Mesendoderm (in vitro differentiated cells): ENCODE data around the gene NAV1.
A peak's percentile ranks its signal among the peaks of the same experiment; 100 is the strongest.
"Not testable (repeated sequence)": the region's sequence is repeated elsewhere in the genome, so short reads cannot be mapped to it uniquely, and the experiment has no call there.

Experiments
- DNase-seq: peaks from one replicate; pipeline ENCODE4 v3.0.0; 2013
- H2AK5ac ChIP-seq: 2 replicates; pipeline ENCODE4 v1.6.1; 2013; ENCODE audit warnings: low read length, inconsistent platforms
- H2BK120ac ChIP-seq: 2 replicates; pipeline ENCODE4 v1.6.1; 2013; ENCODE audit warnings: low read depth, mild to moderate bottlenecking, low read length, moderate library complexity, mixed read lengths
- H2BK15ac ChIP-seq: replicated peaks from 2 replicates; pipeline ENCODE4 v1.6.1; 2013; ENCODE audit warnings: low read depth, mild to moderate bottlenecking, moderate library complexity
- H2BK5ac ChIP-seq: 2 replicates; pipeline ENCODE4 v1.6.1; 2013; ENCODE audit warnings: low read length, inconsistent platforms
- H3K18ac ChIP-seq: 2 replicates; pipeline ENCODE4 v1.6.1; 2013; ENCODE audit warnings: mild to moderate bottlenecking, low read length, mixed read lengths
- H3K23ac ChIP-seq: one replicate; pipeline ENCODE4 v1.6.1; 2013; ENCODE audit warnings: low read length
- H3K27ac ChIP-seq: 2 replicates; pipeline ENCODE4 v1.5.1; 2013; ENCODE audit warnings: low read depth, mild to moderate bottlenecking, inconsistent platforms, low read length, moderate library complexity
- H3K27me3 ChIP-seq: 2 replicates; pipeline ENCODE4 v1.6.1; 2013; ENCODE audit warnings: low read length, control low read depth, mild to moderate bottlenecking, inconsistent platforms; ENCODE audit not compliant: insufficient read depth, poor library complexity
- H3K36me3 ChIP-seq: 2 replicates; pipeline ENCODE4 v1.6.1; 2013; ENCODE audit warnings: low read length, inconsistent platforms; ENCODE audit not compliant: control insufficient read depth, insufficient read depth
- H3K4ac ChIP-seq: one replicate; pipeline ENCODE4 v1.6.1; 2013; ENCODE audit warnings: low read depth, mild to moderate bottlenecking, low read length, moderate library complexity
- H3K4me1 ChIP-seq: 2 replicates; pipeline ENCODE4 v1.6.1; 2013; ENCODE audit warnings: low read depth, low read length, inconsistent platforms; ENCODE audit not compliant: control insufficient read depth
- H3K4me2 ChIP-seq: 2 replicates; pipeline ENCODE4 v1.6.1; 2013; ENCODE audit warnings: low read length
- H3K4me3 ChIP-seq: 2 replicates; pipeline ENCODE4 v1.5.1; 2013; ENCODE audit warnings: mild to moderate bottlenecking, low read length
- H3K56ac ChIP-seq: one replicate; pipeline ENCODE4 v1.6.1; 2013; ENCODE audit warnings: low read length
- H3K79me1 ChIP-seq: 2 replicates; pipeline ENCODE4 v1.6.1; 2013; ENCODE audit warnings: low read length, inconsistent platforms
- H3K79me2 ChIP-seq: 2 replicates; pipeline ENCODE4 v1.6.1; 2013; ENCODE audit warnings: mild to moderate bottlenecking, low read length; ENCODE audit not compliant: control insufficient read depth, insufficient read depth
- H3K9ac ChIP-seq: 2 replicates; pipeline ENCODE4 v1.6.1; 2013; ENCODE audit warnings: low read length, inconsistent platforms
- H4K5ac ChIP-seq: one replicate; pipeline ENCODE4 v1.6.1; 2013; ENCODE audit warnings: low read length
- H4K8ac ChIP-seq: one replicate; pipeline ENCODE4 v1.6.1; 2013; ENCODE audit warnings: low read depth, mild to moderate bottlenecking, control low read depth, low read length, moderate library complexity
- WGBS: extraction: QIAGEN DNeasy Blood & Tissue Kit; methylation state at CpG from one replicate; pipeline ENCODE4 v1.1.7; 2013; ENCODE audit warnings: low lambda C conversion rate, missing lambda C conversion rate; ENCODE audit not compliant: insufficient coverage; ENCODE audit errors: extremely low coverage; 5-methylcytosine and 5-hydroxymethylcytosine counted together

Gene NAV1

DNA sequence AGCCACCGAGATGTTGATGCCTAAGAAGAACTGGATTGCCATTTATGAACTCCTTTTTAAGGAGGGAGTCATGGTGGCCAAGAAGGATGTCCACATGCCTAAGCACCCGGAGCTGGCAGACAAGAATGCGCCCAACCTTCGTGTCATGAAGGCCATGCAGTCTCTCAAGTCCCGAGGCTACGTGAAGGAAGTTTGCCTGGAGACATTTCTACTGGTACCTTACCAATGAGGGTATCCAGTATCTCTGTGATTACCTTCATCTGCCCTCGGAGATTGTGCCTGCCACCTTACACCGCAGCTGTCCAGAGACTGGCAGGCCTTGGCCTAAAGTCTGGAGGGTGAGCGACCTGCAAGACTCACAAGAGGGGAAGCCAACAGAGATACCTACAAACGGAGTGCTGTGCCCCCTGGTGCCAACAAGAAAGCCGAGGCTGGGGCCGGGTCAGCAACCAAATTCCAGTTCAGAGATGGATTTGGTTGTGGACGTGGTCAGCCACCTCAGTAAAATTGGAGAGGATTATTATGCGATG, 18.8 kb upstream of the NAV1 start:
- H2BK5ac ChIP-seq, H3K4me1 ChIP-seq, H3K9ac ChIP-seq, H3K27ac ChIP-seq, H3K27me3 ChIP-seq, H4K8ac ChIP-seq, H2BK15ac ChIP-seq, H3K79me2 ChIP-seq, H3K23ac ChIP-seq, H3K36me3 ChIP-seq, H3K18ac ChIP-seq, H3K4me2 ChIP-seq, H4K5ac ChIP-seq, H3K4ac ChIP-seq, H3K56ac ChIP-seq, DNase-seq, H3K4me3 ChIP-seq, H3K79me1 ChIP-seq, H2AK5ac ChIP-seq, H2BK120ac ChIP-seq: not testable (repeated sequence)
- no CpG with 5 or more reads among the region's 14 CpGs for WGBS

DNA sequence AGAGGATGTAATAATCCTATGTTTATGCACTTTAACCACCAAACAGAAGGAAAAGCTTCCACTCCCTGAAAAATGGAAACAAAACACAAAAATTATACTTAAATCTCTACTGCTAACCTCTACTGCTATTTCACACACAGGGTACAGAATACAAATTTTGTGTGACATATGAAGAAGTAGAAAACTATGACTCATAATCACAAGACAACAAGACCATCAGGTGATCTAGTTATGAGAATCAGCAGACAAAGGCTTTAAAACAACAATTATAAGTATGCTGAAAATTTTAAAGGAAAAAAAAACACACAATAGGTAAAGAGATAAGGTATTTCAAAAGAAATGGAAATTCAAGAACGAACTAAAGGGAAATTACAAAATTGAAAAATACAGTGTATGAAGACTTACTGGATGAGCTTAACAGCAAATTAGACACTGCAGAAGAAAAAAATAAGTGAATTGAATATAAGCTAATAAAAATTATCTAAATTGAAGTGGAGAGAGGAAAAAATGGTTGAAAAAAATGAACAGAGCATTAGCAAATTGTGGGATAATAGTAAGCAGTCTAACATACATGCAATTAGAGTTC, 13.6 kb upstream of the NAV1 start:
- no peak overlapping the region for H2BK15ac ChIP-seq
- H4K8ac ChIP-seq = no peak overlapping the region
- H3K27ac ChIP-seq = no peak overlapping the region
- no peak overlapping the region for H2BK120ac ChIP-seq
- H3K9ac ChIP-seq = no peak overlapping the region
- no peaks in the 10 kb centered on the region for H3K36me3 ChIP-seq
- no peak overlapping the region for H3K18ac ChIP-seq
- no peaks in the 10 kb centered on the region for H3K79me1 ChIP-seq
- H3K4me1 ChIP-seq = no peaks in the 10 kb centered on the region
- H2AK5ac ChIP-seq = no peak overlapping the region
- no peaks in the 10 kb centered on the region for H3K27me3 ChIP-seq
- no peak overlapping the region for H3K4me3 ChIP-seq
- no peak overlapping the region for H4K5ac ChIP-seq
- no peak overlapping the region for H3K4ac ChIP-seq
- DNase-seq = no peak
- no peak overlapping the region for H2BK5ac ChIP-seq
- H3K56ac ChIP-seq = no peak overlapping the region
- no peak overlapping the region for H3K4me2 ChIP-seq
- no peaks in the 10 kb centered on the region for H3K79me2 ChIP-seq
- H3K23ac ChIP-seq = no peak overlapping the region
- no CpG with 5 or more reads among the region's 1 CpG for WGBS

DNA sequence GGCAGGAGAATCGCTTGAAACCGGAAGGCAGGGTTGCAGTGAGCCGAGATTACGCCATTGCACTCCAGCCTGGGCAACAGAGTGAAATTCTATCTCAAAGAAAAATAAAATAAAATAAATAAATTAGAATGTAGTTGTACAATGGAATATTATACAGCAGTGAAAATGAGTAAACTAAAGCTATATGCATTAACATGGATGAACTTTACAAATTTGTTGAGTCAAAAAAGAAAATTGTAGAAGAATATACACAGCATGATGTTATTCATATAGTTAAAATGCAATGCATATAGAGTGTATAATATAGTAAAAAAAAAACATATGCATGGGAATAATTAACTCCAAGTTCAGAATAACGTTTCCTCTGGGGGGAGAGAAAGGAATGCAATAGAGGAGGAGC, 11.0 kb upstream of the NAV1 start:
- no CpG with 5 or more reads among the region's 5 CpGs for WGBS
- Histone ChIP-seq H3K27me3 (no peaks in the 10 kb centered on the region), H2BK120ac (no peak overlapping the region), H2BK5ac (no peak overlapping the region), H3K18ac (no peak overlapping the region), H3K27ac (no peak overlapping the region), H3K4me3 (no peak overlapping the region), H4K8ac (no peak overlapping the region), H3K4me1 (no peaks in the 10 kb centered on the region), H3K4me2 (no peak overlapping the region), H3K79me2 (no peaks in the 10 kb centered on the region), H2AK5ac (no peak overlapping the region), H4K5ac (no peak overlapping the region), H3K23ac (no peak overlapping the region), H3K9ac (no peak overlapping the region), H3K36me3 (no peaks in the 10 kb centered on the region), H2BK15ac (no peak overlapping the region), H3K79me1 (no peaks in the 10 kb centered on the region), H3K4ac (no peak overlapping the region), H3K56ac (no peak overlapping the region)
- no peak for DNase-seq

DNA sequence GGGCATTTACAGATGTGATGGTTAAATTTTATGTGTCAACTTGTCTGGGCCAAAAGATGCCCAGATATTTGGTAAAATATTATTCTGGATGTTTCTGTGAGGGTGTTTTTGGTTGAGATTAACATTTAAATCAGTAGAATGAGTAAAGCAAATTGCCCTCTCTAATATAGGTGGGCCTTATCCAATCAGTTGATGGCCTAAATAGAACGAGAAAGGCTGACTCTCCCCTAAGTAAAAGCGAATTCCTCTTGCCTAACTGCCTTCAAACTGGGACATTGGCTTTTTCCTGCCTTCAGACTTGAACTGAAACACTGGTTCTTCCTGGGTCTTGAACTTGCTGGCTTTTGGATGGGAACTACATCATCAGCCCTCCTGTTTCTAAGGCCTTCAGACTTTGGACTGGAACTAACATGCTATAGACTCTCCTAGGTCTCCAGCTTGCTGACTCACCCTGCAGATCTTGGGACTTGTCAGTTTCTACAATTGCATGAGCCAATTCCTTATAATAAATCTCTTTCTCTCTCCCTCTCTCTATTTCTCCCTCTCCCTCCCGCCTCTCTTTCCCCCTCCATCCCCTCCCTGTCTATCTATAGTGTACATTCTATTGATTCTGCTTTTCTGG, 10.2 kb upstream of the NAV1 start:
- H3K9ac ChIP-seq = no peak overlapping the region
- WGBS = no CpG with 5 or more reads among the region's 3 CpGs
- no peak overlapping the region for H3K27ac ChIP-seq

DNA sequence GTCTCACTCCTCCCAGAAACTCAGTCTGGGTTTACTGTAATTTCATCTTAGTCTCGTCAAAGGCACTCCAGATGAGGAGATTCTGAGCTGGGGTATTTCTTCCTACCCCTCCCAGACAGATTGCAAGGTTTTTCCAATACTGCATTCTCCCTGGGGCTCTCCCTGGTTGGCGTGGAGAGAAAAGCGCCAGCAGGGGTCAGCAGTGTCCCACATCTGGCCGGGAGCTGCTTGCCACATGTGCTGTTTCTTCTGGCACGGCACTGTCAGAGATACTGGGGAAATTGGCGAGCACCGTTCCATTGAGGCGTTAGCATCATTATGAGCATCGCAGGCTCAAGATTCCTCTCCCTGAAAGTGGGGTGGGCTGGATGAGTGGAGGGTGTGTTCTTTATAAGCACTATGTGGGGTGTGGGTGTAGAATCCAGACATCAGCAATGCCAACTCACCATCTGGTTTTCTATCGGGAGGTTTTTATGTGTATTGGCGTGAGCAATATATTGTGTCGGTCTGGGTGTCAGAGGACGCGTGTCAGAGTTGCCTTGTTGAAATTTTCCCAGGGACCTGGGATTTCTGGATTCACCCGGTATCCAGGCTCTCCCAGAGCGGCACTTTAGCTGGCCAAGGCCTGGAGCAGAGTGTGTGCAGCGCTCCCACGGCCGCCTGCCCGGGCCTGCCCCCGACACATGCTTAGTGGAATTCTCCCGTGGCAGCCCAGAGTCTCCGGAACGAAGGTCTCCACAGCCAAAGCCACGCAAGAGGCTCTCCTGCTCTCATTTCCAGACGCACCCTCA, 8.0 kb upstream of the NAV1 start:
- Histone ChIP-seq H3K4me1 (no peaks in the 10 kb centered on the region), H3K36me3 (no peaks in the 10 kb centered on the region), H3K4me2 (no peak overlapping the region), H3K56ac (no peak overlapping the region), H4K8ac (no peak overlapping the region), H3K27me3 (no peaks in the 10 kb centered on the region), H3K79me2 (no peaks in the 10 kb centered on the region), H4K5ac (no peak overlapping the region), H2BK120ac (no peak overlapping the region), H3K79me1 (no peaks in the 10 kb centered on the region), H2AK5ac (no peak overlapping the region), H3K27ac (no peak overlapping the region), H3K4ac (no peak overlapping the region), H3K23ac (no peak overlapping the region), H2BK5ac (no peak overlapping the region), H3K4me3 (no peak overlapping the region), H3K18ac (no peak overlapping the region), H3K9ac (no peak overlapping the region), H2BK15ac (no peak overlapping the region)
- WGBS = no CpG with 5 or more reads among the region's 26 CpGs
- peak; percentile 86 for DNase-seq

More for the DNA sequence above, 10.2 kb upstream of the NAV1 start:
- Histone ChIP-seq H3K79me1 (no peaks in the 10 kb centered on the region), H4K8ac (no peak overlapping the region), H3K36me3 (no peaks in the 10 kb centered on the region), H3K23ac (no peak overlapping the region), H2BK15ac (no peak overlapping the region), H3K4me3 (no peak overlapping the region), H4K5ac (no peak overlapping the region), H3K18ac (no peak overlapping the region), H3K27me3 (no peaks in the 10 kb centered on the region), H3K4me1 (no peaks in the 10 kb centered on the region), H3K4ac (no peak overlapping the region), H2BK120ac (no peak overlapping the region), H2BK5ac (no peak overlapping the region), H2AK5ac (no peak overlapping the region), H3K79me2 (no peaks in the 10 kb centered on the region), H3K56ac (no peak overlapping the region), H3K4me2 (no peak overlapping the region)
- no peak for DNase-seq
